Measurements from ENCODE around the gene MYLK. TPM values are rescaled to one million over a fixed set of nuclear protein-coding genes. Genes with fewer than 3 reads are reported as not detected.
A peak's percentile ranks its signal among the peaks of the same experiment; 100 is the strongest.

MYLK gene, protein sequence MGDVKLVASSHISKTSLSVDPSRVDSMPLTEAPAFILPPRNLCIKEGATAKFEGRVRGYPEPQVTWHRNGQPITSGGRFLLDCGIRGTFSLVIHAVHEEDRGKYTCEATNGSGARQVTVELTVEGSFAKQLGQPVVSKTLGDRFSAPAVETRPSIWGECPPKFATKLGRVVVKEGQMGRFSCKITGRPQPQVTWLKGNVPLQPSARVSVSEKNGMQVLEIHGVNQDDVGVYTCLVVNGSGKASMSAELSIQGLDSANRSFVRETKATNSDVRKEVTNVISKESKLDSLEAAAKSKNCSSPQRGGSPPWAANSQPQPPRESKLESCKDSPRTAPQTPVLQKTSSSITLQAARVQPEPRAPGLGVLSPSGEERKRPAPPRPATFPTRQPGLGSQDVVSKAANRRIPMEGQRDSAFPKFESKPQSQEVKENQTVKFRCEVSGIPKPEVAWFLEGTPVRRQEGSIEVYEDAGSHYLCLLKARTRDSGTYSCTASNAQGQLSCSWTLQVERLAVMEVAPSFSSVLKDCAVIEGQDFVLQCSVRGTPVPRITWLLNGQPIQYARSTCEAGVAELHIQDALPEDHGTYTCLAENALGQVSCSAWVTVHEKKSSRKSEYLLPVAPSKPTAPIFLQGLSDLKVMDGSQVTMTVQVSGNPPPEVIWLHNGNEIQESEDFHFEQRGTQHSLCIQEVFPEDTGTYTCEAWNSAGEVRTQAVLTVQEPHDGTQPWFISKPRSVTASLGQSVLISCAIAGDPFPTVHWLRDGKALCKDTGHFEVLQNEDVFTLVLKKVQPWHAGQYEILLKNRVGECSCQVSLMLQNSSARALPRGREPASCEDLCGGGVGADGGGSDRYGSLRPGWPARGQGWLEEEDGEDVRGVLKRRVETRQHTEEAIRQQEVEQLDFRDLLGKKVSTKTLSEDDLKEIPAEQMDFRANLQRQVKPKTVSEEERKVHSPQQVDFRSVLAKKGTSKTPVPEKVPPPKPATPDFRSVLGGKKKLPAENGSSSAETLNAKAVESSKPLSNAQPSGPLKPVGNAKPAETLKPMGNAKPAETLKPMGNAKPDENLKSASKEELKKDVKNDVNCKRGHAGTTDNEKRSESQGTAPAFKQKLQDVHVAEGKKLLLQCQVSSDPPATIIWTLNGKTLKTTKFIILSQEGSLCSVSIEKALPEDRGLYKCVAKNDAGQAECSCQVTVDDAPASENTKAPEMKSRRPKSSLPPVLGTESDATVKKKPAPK (N-terminal part only)
- total RNA-seq, result 2.6 and 3.2 TPM in 2 replicates

DNA sequence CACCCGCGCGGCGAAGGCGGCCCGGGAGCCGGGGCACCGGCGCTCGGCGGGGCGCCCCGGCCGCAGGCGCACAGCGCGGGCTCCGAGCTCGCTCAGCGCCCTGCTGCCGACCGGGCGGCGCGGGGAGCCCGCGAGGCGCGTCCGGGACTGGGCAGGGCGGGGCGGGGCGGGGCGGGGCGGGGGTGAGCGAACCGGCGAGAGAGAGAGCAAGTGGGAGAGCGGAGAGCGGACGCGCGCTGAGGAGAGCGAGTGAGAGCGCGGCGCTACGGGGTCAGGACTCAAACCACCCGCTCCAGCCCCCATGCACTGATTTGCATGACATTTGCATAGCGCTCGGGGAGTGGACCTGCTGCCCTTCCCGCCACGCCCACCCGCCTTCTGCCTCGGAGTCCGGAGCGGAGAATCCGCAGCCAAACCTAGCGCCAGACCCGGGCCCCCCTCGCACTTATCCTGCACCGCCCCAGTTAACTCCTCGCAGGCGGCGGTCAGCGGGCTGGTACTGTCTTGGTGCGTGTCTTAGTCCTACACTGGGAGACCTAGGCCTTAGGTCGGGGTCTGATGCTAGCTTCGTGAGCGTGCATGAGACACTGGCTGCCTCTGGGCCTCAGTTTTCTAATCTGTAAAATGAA is at the start of gene MYLK:
Gene MYLK, minus strand, starts transcription at position 130 of the 629 bp plus-strand sequence. CDS start 90,491 bp downstream, outside the sequence.
- peak; percentile 61 for DNase-seq (ENCODE audit: low read depth)
- FAIRE-seq, result no peak
- Histone ChIP-seq H3K4me3 (ENCODE audit: low read depth, low read length) (peak within 1 kb of the TSS; percentile 44), H3K27me3 (ENCODE audit: control insufficient read depth, insufficient read depth, low read length) (peaks cover 2% of the 10 kb centered on the region), H3K36me3 (ENCODE audit: control insufficient read depth, insufficient read depth, low read length) (no peaks in the 10 kb centered on the region)
- TF ChIP-seq, protein P1, sequence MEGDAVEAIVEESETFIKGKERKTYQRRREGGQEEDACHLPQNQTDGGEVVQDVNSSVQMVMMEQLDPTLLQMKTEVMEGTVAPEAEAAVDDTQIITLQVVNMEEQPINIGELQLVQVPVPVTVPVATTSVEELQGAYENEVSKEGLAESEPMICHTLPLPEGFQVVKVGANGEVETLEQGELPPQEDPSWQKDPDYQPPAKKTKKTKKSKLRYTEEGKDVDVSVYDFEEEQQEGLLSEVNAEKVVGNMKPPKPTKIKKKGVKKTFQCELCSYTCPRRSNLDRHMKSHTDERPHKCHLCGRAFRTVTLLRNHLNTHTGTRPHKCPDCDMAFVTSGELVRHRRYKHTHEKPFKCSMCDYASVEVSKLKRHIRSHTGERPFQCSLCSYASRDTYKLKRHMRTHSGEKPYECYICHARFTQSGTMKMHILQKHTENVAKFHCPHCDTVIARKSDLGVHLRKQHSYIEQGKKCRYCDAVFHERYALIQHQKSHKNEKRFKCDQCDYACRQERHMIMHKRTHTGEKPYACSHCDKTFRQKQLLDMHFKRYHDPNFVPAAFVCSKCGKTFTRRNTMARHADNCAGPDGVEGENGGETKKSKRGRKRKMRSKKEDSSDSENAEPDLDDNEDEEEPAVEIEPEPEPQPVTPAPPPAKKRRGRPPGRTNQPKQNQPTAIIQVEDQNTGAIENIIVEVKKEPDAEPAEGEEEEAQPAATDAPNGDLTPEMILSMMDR (IDR thresholded peaks at IDR 0.05; ENCODE audit: insufficient read depth, low read length, severe bottlenecking), result no peak

DNA sequence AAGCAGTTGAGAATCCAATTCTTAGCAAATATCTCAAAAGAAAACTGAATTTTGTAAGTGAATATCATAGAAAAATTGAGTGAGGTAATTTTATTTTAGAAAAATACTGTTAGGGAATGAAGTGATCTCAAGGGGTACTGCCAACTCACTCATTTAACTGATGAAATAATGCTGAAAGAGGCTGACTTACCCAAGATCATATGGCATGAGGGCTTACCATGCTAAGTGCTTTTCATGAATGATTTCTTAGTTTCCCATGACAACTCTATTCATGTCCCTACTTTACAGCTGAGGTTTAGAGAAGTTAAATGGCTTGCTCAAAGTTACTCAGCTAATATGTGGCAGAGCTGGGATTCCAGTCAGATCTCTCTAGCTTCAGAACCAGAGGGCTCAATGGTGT is 46.3 kb upstream of the MYLK start:
- TF ChIP-seq, protein P1 (IDR thresholded peaks at IDR 0.05; ENCODE audit: insufficient read depth, low read length, severe bottlenecking), result no peak
- DNase-seq (ENCODE audit: low read depth) (no peak), FAIRE-seq (no peak)
- no peak overlapping the region for H3K4me3 ChIP-seq (ENCODE audit: low read depth, low read length)
- no peaks in the 10 kb centered on the region for H3K36me3 ChIP-seq (ENCODE audit: control insufficient read depth, insufficient read depth, low read length)
- H3K27me3 ChIP-seq (ENCODE audit: control insufficient read depth, insufficient read depth, low read length), result no peaks in the 10 kb centered on the region

DNA sequence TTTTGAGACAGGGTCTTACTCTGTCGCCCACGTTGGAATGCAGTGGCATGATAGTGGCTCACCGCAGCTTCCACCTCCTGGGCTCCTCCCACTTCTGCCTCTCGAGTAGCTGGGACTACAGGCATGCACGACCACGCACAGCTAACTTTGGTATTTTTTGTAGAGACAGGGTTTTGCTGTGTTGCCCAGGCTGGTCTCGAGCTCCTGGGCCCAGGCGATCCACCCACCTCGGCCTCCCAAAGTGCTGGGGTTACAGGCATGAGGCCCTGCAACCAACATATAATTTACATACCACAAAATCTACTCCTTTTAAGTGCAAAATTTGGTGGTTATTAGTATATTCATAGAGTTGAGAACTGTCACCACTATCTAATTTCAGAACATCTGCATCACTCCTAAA is 45.2 kb upstream of the MYLK start:
- DNase-seq (ENCODE audit: low read depth) (no peak), FAIRE-seq (no peak)
- H3K36me3 ChIP-seq (ENCODE audit: control insufficient read depth, insufficient read depth, low read length), result no peaks in the 10 kb centered on the region
- TF ChIP-seq, protein P1 (IDR thresholded peaks at IDR 0.05; ENCODE audit: insufficient read depth, low read length, severe bottlenecking), result no peak
- H3K27me3 ChIP-seq (ENCODE audit: control insufficient read depth, insufficient read depth, low read length), result no peaks in the 10 kb centered on the region
- no peak overlapping the region for H3K4me3 ChIP-seq (ENCODE audit: low read depth, low read length)

DNA sequence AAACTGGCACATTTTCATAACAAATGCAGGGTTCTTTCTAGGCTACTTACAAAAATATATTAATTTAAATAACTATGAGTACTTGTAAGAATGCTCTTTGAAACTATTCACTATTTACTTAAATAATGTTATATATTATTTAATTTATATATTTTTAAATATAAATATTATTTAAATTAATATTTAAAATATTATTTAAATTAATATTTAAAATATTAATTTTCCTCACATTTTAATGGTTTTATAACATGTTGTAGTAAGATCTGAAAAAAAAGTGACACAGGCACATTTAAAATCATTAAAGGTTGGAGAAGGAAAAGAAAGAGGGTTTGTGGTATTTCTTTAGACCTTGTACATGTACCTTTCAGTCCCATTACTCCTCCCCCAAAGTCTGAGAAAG is 42.3 kb upstream of the MYLK start:
- no peak for FAIRE-seq

DNA sequence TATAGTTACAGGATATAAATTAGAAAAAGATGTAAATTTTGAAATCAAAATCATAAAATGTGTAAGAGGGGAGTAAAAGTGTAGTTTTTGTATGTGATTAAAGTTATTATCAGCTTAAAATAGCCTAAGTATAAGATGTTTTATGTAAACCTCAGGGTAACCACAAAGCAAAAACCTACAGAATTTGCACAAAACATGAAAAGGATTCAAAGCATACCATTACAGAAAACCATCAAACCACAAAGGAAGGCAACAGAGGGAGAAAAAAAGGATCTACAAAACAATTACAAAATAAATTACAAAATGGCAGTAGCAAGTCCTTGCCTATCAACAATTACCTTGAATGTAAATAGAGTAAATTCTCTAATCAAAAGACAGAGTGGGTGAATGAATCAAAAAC is 36.7 kb upstream of the MYLK start:
- H3K27me3 ChIP-seq (ENCODE audit: control insufficient read depth, insufficient read depth, low read length), result no peaks in the 10 kb centered on the region
- DNase-seq (ENCODE audit: low read depth), result no peak
- H3K4me3 ChIP-seq (ENCODE audit: low read depth, low read length), result no peak overlapping the region
- no peak for FAIRE-seq
- no peaks in the 10 kb centered on the region for H3K36me3 ChIP-seq (ENCODE audit: control insufficient read depth, insufficient read depth, low read length)
- TF ChIP-seq, protein P1 (IDR thresholded peaks at IDR 0.05; ENCODE audit: insufficient read depth, low read length, severe bottlenecking), result no peak

More for the DNA sequence above, 42.3 kb upstream of the MYLK start:
- H3K36me3 ChIP-seq (ENCODE audit: control insufficient read depth, insufficient read depth, low read length), result no peaks in the 10 kb centered on the region
- DNase-seq (ENCODE audit: low read depth), result no peak
- H3K4me3 ChIP-seq (ENCODE audit: low read depth, low read length), result no peak overlapping the region
- TF ChIP-seq, protein P1 (IDR thresholded peaks at IDR 0.05; ENCODE audit: insufficient read depth, low read length, severe bottlenecking), result no peak
- H3K27me3 ChIP-seq (ENCODE audit: control insufficient read depth, insufficient read depth, low read length), result no peaks in the 10 kb centered on the region

Data from bronchial epithelial cell (primary cell).